ENCODE measurements around the gene EGFR. TPM values are rescaled to one million over a fixed set of nuclear protein-coding genes. Genes with fewer than 3 reads are reported as not detected.
A peak's percentile ranks its signal among the peaks of the same experiment; 100 is the strongest.

EGFR gene
- total and polyA plus RNA-seq, 7 donors: 3.6 to 61.5 (median 35.6) TPM

- peaks cover 0 to 56% (median 55%) of the 10 kb centered on the region in 4 donors for H3K4me1 ChIP-seq
- intact Hi-C loops (cut with DNase I): loop anchor here (10.0 kb wide), 1 partner anchor 189 kb away; no protein-coding TSS in a partner anchor
- 70 to 83% methylated on average over 10 of the region's 10 CpGs for WGBS, 2 donors
Observed at GRCh38 chr7:55065511-55066229, 46.9 kb downstream of the EGFR start.

GRCh38 chr7:55066524-55066923, 47.7 kb downstream of the EGFR start:
- Histone ChIP-seq H3K4me1 (peaks cover 0 to 56% (median 52%) of the 10 kb centered on the region in 4 donors), H3K9me3 (no peaks in the 10 kb centered on the region), H3K27ac (peak overlapping the region; percentile 75 to 86 (median 80)), H3K36me3 (no peaks in the 10 kb centered on the region), H3K27me3 (no peaks in the 10 kb centered on the region), H3K4me3 (peak overlapping the region in 2 of 4 donors; percentile 0 to 21)
- intact Hi-C loops (cut with DNase I): loop anchor here (10.0 kb wide), 1 partner anchor 188 kb away; no protein-coding TSS in a partner anchor
- 67 to 77% methylated on average over 7 of the region's 7 CpGs for WGBS, 2 donors
- DNase-seq: no peak
- no peak for TF ChIP-seq POLR2A (IDR thresholded peaks at IDR 0.05)
- TF ChIP-seq POLR2AphosphoS5 (IDR thresholded peaks at IDR 0.05): peak in 1 of 4 donors; percentile 5

More at GRCh38 chr7:55065511-55066229, 46.9 kb downstream of the EGFR start:
- H3K9me3 ChIP-seq: no peaks in the 10 kb centered on the region
- no peaks in the 10 kb centered on the region for H3K27me3 ChIP-seq
- no peak for DNase-seq
- TF ChIP-seq POLR2AphosphoS5 (IDR thresholded peaks at IDR 0.05): peak in 2 of 4 donors; percentile 18 to 25
- TF ChIP-seq, protein P1, sequence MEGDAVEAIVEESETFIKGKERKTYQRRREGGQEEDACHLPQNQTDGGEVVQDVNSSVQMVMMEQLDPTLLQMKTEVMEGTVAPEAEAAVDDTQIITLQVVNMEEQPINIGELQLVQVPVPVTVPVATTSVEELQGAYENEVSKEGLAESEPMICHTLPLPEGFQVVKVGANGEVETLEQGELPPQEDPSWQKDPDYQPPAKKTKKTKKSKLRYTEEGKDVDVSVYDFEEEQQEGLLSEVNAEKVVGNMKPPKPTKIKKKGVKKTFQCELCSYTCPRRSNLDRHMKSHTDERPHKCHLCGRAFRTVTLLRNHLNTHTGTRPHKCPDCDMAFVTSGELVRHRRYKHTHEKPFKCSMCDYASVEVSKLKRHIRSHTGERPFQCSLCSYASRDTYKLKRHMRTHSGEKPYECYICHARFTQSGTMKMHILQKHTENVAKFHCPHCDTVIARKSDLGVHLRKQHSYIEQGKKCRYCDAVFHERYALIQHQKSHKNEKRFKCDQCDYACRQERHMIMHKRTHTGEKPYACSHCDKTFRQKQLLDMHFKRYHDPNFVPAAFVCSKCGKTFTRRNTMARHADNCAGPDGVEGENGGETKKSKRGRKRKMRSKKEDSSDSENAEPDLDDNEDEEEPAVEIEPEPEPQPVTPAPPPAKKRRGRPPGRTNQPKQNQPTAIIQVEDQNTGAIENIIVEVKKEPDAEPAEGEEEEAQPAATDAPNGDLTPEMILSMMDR (IDR thresholded peaks at IDR 0.05): no peak
- H3K27ac ChIP-seq: peak overlapping the region; percentile 75 to 86 (median 80)
- H3K4me3 ChIP-seq: peak overlapping the region in 3 of 4 donors; percentile 0 to 21 (median 2)
- H3K36me3 ChIP-seq: no peaks in the 10 kb centered on the region

DNA sequence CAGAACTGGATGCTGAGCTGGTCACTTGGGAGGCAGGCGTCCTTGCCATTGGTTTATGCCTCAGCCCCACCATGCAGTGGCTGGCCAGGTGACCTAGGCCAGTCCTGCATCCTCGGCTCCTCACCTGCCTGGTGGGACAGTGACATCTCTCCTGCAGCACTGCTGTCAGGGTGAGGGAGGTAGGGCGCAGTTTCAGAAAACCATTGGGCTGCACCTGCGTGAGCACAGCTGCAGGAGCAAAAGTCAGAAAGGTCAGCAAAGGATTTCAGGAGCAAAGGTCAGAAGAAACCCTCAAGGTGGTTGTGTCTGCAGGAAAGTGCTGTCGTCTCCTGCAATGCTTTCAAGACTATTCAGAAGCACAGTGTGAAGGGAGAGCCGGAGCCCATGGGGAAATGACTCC, 48.1 kb downstream of the EGFR start:
- 79 to 85% methylated on average over 6 of the region's 6 CpGs for WGBS, 2 donors
- intact Hi-C loops (cut with DNase I): loop anchor here (10.0 kb wide), 1 partner anchor 188 kb away; no protein-coding TSS in a partner anchor
- peak overlapping the region; percentile 75 to 86 (median 80) for H3K27ac ChIP-seq
- H3K9me3 ChIP-seq: no peaks in the 10 kb centered on the region
- no peak for TF ChIP-seq POLR2AphosphoS5 (IDR thresholded peaks at IDR 0.05)
- no peaks in the 10 kb centered on the region for H3K27me3 ChIP-seq
- H3K4me1 ChIP-seq: peaks cover 0 to 56% (median 52%) of the 10 kb centered on the region in 4 donors
- no peak overlapping the region for H3K4me3 ChIP-seq
- no peak for DNase-seq
- no peaks in the 10 kb centered on the region for H3K36me3 ChIP-seq

DNA sequence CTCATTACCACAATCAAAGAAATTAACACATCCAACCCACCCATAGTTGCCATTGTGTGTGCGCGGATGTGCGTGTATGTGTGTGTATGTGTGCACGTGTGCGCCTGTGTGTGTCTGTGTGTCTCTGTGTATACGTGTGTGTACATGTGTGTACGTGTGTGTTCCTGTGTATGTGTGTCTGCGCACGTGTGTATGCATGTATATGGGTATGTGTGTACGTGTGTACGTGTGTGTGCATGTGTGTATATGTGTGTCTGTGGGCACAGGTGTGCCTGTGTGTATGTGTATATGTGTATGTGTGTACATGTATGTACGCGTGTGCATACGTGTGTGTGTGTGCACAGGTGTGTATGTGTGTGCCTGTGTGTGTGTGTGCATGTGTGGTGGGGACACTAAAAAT, 48.9 kb downstream of the EGFR start:
- intact Hi-C loops (cut with DNase I): loop anchor here (10.0 kb wide), 1 partner anchor 187 kb away; no protein-coding TSS in a partner anchor

DNA sequence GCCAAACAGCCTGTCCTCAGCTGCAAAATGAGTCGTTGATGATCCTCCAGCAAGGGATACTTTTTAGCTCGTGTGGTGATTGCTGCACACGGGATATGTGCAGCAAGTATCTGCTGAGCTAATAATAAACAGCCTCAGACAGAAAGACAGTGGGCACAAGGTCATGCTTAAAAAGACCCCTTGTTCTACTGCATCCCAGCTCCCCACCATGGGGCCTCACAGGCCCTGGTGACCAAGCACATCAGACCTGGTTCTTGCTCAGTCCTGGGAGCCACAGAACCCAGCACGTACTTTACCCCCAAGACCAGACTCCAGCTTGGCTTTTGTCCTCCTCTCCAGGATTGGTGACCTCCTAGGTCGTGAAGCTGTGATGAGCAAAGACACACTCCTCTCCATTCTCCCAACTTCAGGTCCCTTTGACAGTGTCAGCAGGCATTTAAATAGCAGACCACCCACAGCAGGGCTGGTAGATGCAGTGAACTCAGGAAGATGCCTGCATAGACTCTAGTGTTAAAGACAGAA, 50.5 kb downstream of the EGFR start:
- H3K4me1 ChIP-seq: peaks cover 0 to 67% (median 60%) of the 10 kb centered on the region in 4 donors
- H3K4me3 ChIP-seq: no peak overlapping the region
- intact Hi-C loops (cut with DNase I): loop anchor here (10.0 kb wide), 1 partner anchor 185 kb away; no protein-coding TSS in a partner anchor
- no peak for DNase-seq
- H3K36me3 ChIP-seq: no peaks in the 10 kb centered on the region
- WGBS, 2 donors: 78 to 87% methylated on average over 5 of the region's 5 CpGs
- peak overlapping the region in 2 of 4 donors; percentile 84 to 86 for H3K27ac ChIP-seq
- no peaks in the 10 kb centered on the region for H3K9me3 ChIP-seq
- TF ChIP-seq POLR2AphosphoS5 (IDR thresholded peaks at IDR 0.05) (no peak), EP300 (IDR thresholded peaks at IDR 0.05) (no peak), POLR2A (IDR thresholded peaks at IDR 0.05) (no peak)
- no peaks in the 10 kb centered on the region for H3K27me3 ChIP-seq

More for the DNA sequence above, 48.9 kb downstream of the EGFR start:
- H3K4me3 ChIP-seq: no peak overlapping the region
- H3K4me1 ChIP-seq: peaks cover 0 to 62% (median 54%) of the 10 kb centered on the region in 4 donors
- TF ChIP-seq POLR2A (IDR thresholded peaks at IDR 0.05) (no peak), EP300 (IDR thresholded peaks at IDR 0.05) (no peak), POLR2AphosphoS5 (IDR thresholded peaks at IDR 0.05) (no peak)
- TF ChIP-seq, protein P1 (IDR thresholded peaks at IDR 0.05): no peak
- no peaks in the 10 kb centered on the region for H3K27me3 ChIP-seq
- no peaks in the 10 kb centered on the region for H3K36me3 ChIP-seq
- H3K27ac ChIP-seq: peak overlapping the region in 1 of 4 donors; percentile 86
- no peak for DNase-seq
- 94 to 97% methylated on average over 14 of the region's 14 CpGs for WGBS, 2 donors
- no peaks in the 10 kb centered on the region for H3K9me3 ChIP-seq

GRCh38 chr7:55070271-55070743, 51.5 kb downstream of the EGFR start:
- intact Hi-C loops (cut with DNase I): loop anchor here (5.0 kb wide), 1 partner anchor 57 kb away; no protein-coding TSS in a partner anchor
- Histone ChIP-seq H3K4me1 (peaks cover 0 to 67% (median 60%) of the 10 kb centered on the region in 4 donors), H3K27ac (peak overlapping the region; percentile 75 to 86 (median 80)), H3K27me3 (no peaks in the 10 kb centered on the region), H3K36me3 (no peaks in the 10 kb centered on the region), H3K9me3 (no peaks in the 10 kb centered on the region), H3K4me3 (no peak overlapping the region)
- no peak for TF ChIP-seq POLR2AphosphoS5 (IDR thresholded peaks at IDR 0.05)
- no peak for TF ChIP-seq POLR2A (IDR thresholded peaks at IDR 0.05)
- TF ChIP-seq, protein P1 (IDR thresholded peaks at IDR 0.05): no peak
- TF ChIP-seq EP300 (IDR thresholded peaks at IDR 0.05): no peak
- 86 to 92% methylated on average over 9 of the region's 9 CpGs for WGBS, 2 donors
- DNase-seq: no peak

Measured in sigmoid colon (tissue), 7 donors.